GM23338 (cell line): ENCODE results near the gene CDH23. TPM values are rescaled to one million over a fixed set of nuclear protein-coding genes. Genes with fewer than 3 reads are reported as not detected.

ENCODE experiments used
- ATAC-seq: fragments of 200-7000 bp; cut with Tn5 transposase; 3 replicates; pipeline ENCODE4 v1.9.1; 2020
- DNase-seq: peaks from one replicate; pipeline ENCODE4 v3.0.0-alpha.2; 2015; ENCODE audit warnings: low spot score
- H2AFZ ChIP-seq: fragments of 200-600 bp; sonication (generic); 2 replicates; pipeline ENCODE4 v1.8.0; 2016; ENCODE audit warnings: antibody characterized with exemption, mild to moderate bottlenecking, moderate library complexity
- H3F3A ChIP-seq: fragments of 200-600 bp; sonication (generic); replicated peaks from 2 replicates; pipeline ENCODE4 v1.8.0; 2017; ENCODE audit warnings: antibody characterized with exemption, mixed run types, low read depth
- H3K27ac ChIP-seq: fragments of 200-600 bp; sonication (generic); 2 replicates; pipeline ENCODE4 v1.6.1; 2016; ENCODE audit warnings: low read depth
- H3K27me3 ChIP-seq: fragments of 200-600 bp; sonication (generic); 2 replicates; pipeline ENCODE4 v1.8.0; 2016; ENCODE audit warnings: mild to moderate bottlenecking, mixed run types, moderate library complexity; ENCODE audit not compliant: insufficient read depth
- H3K36me3 ChIP-seq: fragments of 200-600 bp; sonication (generic); 2 replicates; pipeline ENCODE4 v1.8.0; 2016; ENCODE audit warnings: mild to moderate bottlenecking; ENCODE audit not compliant: insufficient read depth
- H3K4me1 ChIP-seq: fragments of 200-600 bp; sonication (generic); 2 replicates; pipeline ENCODE4 v1.8.0; 2016; ENCODE audit warnings: mild to moderate bottlenecking, moderate library complexity; ENCODE audit not compliant: insufficient read depth
- H3K4me2 ChIP-seq: fragments of 200-600 bp; sonication (generic); 2 replicates; pipeline ENCODE4 v1.7.1; 2017; ENCODE audit warnings: mixed run types
- H3K4me3 ChIP-seq: fragments of 200-600 bp; sonication (generic); 2 replicates; pipeline ENCODE4 v1.6.1; 2016; ENCODE audit warnings: mixed run types
- H3K79me2 ChIP-seq: fragments of 200-600 bp; sonication (generic); replicated peaks from 2 replicates; pipeline ENCODE4 v1.8.0; 2017; ENCODE audit warnings: mild to moderate bottlenecking; ENCODE audit not compliant: insufficient read depth
- H3K9me2 ChIP-seq: fragments of 200-600 bp; sonication (generic); 2 replicates; pipeline ENCODE4 v1.8.0; 2017; ENCODE audit not compliant: insufficient read depth
- H4K20me1 ChIP-seq: fragments of 200-600 bp; sonication (generic); replicated peaks from 2 replicates; pipeline ENCODE4 v1.8.0; 2017; ENCODE audit warnings: mild to moderate bottlenecking; ENCODE audit not compliant: insufficient read depth
- H3K27ac Mint-ChIP-seq: 2 replicates; pipeline ENCODE4 v1.8.0; 2020; ENCODE audit warnings: inconsistent platforms, mild to moderate bottlenecking, moderate library complexity, mixed read lengths
- H3K27me3 Mint-ChIP-seq: 3 replicates; pipeline ENCODE4 v1.8.0; 2022; ENCODE audit warnings: low read depth, mild to moderate bottlenecking, moderate library complexity, mixed read lengths, inconsistent platforms; ENCODE audit not compliant: insufficient read depth, poor library complexity
- H3K36me3 Mint-ChIP-seq: 3 replicates; pipeline ENCODE4 v1.8.0; 2021; ENCODE audit warnings: low read depth, mild to moderate bottlenecking, inconsistent platforms, moderate library complexity, mixed read lengths
- H3K4me1 Mint-ChIP-seq: 3 replicates; pipeline ENCODE4 v1.8.0; 2020; ENCODE audit warnings: mild to moderate bottlenecking, inconsistent platforms, mixed read lengths
- H3K4me3 Mint-ChIP-seq: 3 replicates; pipeline ENCODE4 v1.8.0; 2021; ENCODE audit warnings: moderate library complexity, mild to moderate bottlenecking, inconsistent platforms, mixed read lengths
- H3K9me3 Mint-ChIP-seq: 3 replicates; pipeline ENCODE4 v1.8.0; 2020; ENCODE audit warnings: moderate library complexity, mild to moderate bottlenecking, inconsistent platforms, mixed read lengths
- CREB1 ChIP-seq: fragments of 250-450 bp; sonication (Bioruptor Pico); IDR thresholded peaks from 2 replicates; pipeline ENCODE4 v1.5.0; 2020; ENCODE audit warnings: low read depth, mild to moderate bottlenecking, moderate library complexity
- EZH2 ChIP-seq: fragments of 200-600 bp; sonication (generic); IDR thresholded peaks from one replicate; pipeline ENCODE4 v1.8.0; 2017; ENCODE audit warnings: antibody characterized with exemption, mild to moderate bottlenecking, low read depth; ENCODE audit not compliant: unreplicated experiment
- EZH2phosphoT487 ChIP-seq: fragments of 200-600 bp; sonication (generic); IDR thresholded peaks from one replicate; pipeline ENCODE4 v1.8.1; 2018; ENCODE audit warnings: antibody characterized with exemption; ENCODE audit not compliant: unreplicated experiment
- JUNB ChIP-seq: IDR thresholded peaks from one replicate; pipeline ENCODE4 v1.6.1; 2016; ENCODE audit warnings: antibody characterized with exemption; ENCODE audit not compliant: unreplicated experiment
- NANOG ChIP-seq: IDR thresholded peaks from 2 replicates; pipeline ENCODE4 v1.6.1; 2016; ENCODE audit warnings: antibody characterized with exemption, borderline replicate concordance
- POLR2AphosphoS5 ChIP-seq: IDR thresholded peaks from 2 replicates; pipeline ENCODE4 v1.6.1; 2016; ENCODE audit warnings: antibody characterized with exemption, low read depth
- STAT1 ChIP-seq: IDR thresholded peaks from one replicate; pipeline ENCODE4 v1.6.1; 2016; ENCODE audit warnings: antibody characterized with exemption; ENCODE audit not compliant: unreplicated experiment
- ZNF114 ChIP-seq: fragments of 250-450 bp; sonication (Bioruptor Pico); IDR thresholded peaks from 2 replicates; pipeline ENCODE4 v1.5.0; 2020; ENCODE audit warnings: mild to moderate bottlenecking, moderate library complexity
- ZNF331 ChIP-seq: fragments of 250-450 bp; sonication (Bioruptor Pico); IDR thresholded peaks from 2 replicates; pipeline ENCODE4 v1.5.0; 2020; ENCODE audit warnings: low read depth, mild to moderate bottlenecking, moderate library complexity
- ZNF462 ChIP-seq: fragments of 250-450 bp; sonication (Bioruptor Pico); IDR thresholded peaks from 2 replicates; pipeline ENCODE4 v1.5.0; 2020; ENCODE audit warnings: mild to moderate bottlenecking, moderate library complexity
- polyA plus RNA-seq: library from polyadenylated mRNA; unstranded; fragments of >200 nt; fragmentation: Nextera tagmentation; extraction: Ambion mirVana; gene quantifications from 2 replicates; pipeline ENCODE4 v1.2.1, GENCODE V29; 2016
- total RNA-seq: library from RNA; depleted of rRNA; stranded (reverse); fragments of >200 nt; shearing (Covaris generic); gene quantifications from 2 replicates; pipeline ENCODE4 v1.2.3, GENCODE V29; 2014
- TF ChIP-seq, protein P1 (sequence below): IDR thresholded peaks from one replicate; pipeline ENCODE4 v1.6.1; 2018; ENCODE audit warnings: antibody characterized with exemption; ENCODE audit not compliant: unreplicated experiment
- TF ChIP-seq, protein P2 (sequence below), 2 experiments: fragments of 200-600 bp in 1 of 2; sonication (generic) in 1 of 2; conservative IDR thresholded peaks; 2 replicates each; pipeline versions ENCODE4 v1.5.1 to v1.6.1; 2016 to 2017; ENCODE audit warnings: antibody characterized with exemption in 2 of 2, low read depth in 2 of 2, mild to moderate bottlenecking in 2 of 2, moderate library complexity in 1 of 2
- TF ChIP-seq, protein P3 (sequence below): IDR thresholded peaks from 2 replicates; pipeline ENCODE4 v1.6.1; 2016; ENCODE audit warnings: antibody characterized with exemption

CDH23 gene
- total and polyA plus RNA-seq, 2 experiments from 2014 or later = 0.95 to 4.3 TPM

GRCh38 chr10:71537125-71537524 lies 140.4 kb downstream of the CDH23 start:
- H3K36me3 Mint-ChIP-seq = no peaks in the 10 kb centered on the region
- Histone ChIP-seq H2AFZ (no peak overlapping the region), H3K4me3 (no peak overlapping the region), H3F3A (no peaks in the 10 kb centered on the region), H4K20me1 (no peaks in the 10 kb centered on the region), H3K27ac (no peak overlapping the region), H3K79me2 (no peaks in the 10 kb centered on the region), H3K9me2 (no peaks in the 10 kb centered on the region), H3K4me2 (no peak overlapping the region), H3K4me1 (peaks cover 8% of the 10 kb centered on the region; the same call in 1 of the 2 replicates), H3K27me3 (no peaks in the 10 kb centered on the region), H3K36me3 (no peaks in the 10 kb centered on the region)
- peaks cover 9% of the 10 kb centered on the region for H3K27me3 Mint-ChIP-seq
- H3K9me3 Mint-ChIP-seq = no peaks in the 10 kb centered on the region
- ATAC-seq = no peak
- no peak for TF ChIP-seq JUNB
- no peak for TF ChIP-seq ZNF462 (CRISPR knock-in tag)
- no peak for TF ChIP-seq STAT1
- TF ChIP-seq EZH2phosphoT487 = no peak
- TF ChIP-seq, protein P1, sequence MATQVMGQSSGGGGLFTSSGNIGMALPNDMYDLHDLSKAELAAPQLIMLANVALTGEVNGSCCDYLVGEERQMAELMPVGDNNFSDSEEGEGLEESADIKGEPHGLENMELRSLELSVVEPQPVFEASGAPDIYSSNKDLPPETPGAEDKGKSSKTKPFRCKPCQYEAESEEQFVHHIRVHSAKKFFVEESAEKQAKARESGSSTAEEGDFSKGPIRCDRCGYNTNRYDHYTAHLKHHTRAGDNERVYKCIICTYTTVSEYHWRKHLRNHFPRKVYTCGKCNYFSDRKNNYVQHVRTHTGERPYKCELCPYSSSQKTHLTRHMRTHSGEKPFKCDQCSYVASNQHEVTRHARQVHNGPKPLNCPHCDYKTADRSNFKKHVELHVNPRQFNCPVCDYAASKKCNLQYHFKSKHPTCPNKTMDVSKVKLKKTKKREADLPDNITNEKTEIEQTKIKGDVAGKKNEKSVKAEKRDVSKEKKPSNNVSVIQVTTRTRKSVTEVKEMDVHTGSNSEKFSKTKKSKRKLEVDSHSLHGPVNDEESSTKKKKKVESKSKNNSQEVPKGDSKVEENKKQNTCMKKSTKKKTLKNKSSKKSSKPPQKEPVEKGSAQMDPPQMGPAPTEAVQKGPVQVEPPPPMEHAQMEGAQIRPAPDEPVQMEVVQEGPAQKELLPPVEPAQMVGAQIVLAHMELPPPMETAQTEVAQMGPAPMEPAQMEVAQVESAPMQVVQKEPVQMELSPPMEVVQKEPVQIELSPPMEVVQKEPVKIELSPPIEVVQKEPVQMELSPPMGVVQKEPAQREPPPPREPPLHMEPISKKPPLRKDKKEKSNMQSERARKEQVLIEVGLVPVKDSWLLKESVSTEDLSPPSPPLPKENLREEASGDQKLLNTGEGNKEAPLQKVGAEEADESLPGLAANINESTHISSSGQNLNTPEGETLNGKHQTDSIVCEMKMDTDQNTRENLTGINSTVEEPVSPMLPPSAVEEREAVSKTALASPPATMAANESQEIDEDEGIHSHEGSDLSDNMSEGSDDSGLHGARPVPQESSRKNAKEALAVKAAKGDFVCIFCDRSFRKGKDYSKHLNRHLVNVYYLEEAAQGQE = no peak
- no peak for TF ChIP-seq ZNF331 (CRISPR knock-in tag)
- no peak for TF ChIP-seq NANOG
- TF ChIP-seq, protein P2, sequence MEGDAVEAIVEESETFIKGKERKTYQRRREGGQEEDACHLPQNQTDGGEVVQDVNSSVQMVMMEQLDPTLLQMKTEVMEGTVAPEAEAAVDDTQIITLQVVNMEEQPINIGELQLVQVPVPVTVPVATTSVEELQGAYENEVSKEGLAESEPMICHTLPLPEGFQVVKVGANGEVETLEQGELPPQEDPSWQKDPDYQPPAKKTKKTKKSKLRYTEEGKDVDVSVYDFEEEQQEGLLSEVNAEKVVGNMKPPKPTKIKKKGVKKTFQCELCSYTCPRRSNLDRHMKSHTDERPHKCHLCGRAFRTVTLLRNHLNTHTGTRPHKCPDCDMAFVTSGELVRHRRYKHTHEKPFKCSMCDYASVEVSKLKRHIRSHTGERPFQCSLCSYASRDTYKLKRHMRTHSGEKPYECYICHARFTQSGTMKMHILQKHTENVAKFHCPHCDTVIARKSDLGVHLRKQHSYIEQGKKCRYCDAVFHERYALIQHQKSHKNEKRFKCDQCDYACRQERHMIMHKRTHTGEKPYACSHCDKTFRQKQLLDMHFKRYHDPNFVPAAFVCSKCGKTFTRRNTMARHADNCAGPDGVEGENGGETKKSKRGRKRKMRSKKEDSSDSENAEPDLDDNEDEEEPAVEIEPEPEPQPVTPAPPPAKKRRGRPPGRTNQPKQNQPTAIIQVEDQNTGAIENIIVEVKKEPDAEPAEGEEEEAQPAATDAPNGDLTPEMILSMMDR (conservative IDR thresholded peaks at IDR 0.05; ENCODE audit: low read depth in 2 of 2) = no peak
- TF ChIP-seq POLR2AphosphoS5 = no peak
- TF ChIP-seq, protein P3, sequence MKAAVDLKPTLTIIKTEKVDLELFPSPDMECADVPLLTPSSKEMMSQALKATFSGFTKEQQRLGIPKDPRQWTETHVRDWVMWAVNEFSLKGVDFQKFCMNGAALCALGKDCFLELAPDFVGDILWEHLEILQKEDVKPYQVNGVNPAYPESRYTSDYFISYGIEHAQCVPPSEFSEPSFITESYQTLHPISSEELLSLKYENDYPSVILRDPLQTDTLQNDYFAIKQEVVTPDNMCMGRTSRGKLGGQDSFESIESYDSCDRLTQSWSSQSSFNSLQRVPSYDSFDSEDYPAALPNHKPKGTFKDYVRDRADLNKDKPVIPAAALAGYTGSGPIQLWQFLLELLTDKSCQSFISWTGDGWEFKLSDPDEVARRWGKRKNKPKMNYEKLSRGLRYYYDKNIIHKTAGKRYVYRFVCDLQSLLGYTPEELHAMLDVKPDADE = no peak
- no peak for TF ChIP-seq EZH2
- no peak for TF ChIP-seq ZNF114 (CRISPR knock-in tag)
- no peak for TF ChIP-seq CREB1 (CRISPR knock-in tag)
- H3K4me3 Mint-ChIP-seq = no peak overlapping the region
- no peak for DNase-seq
- peaks cover 28% of the 10 kb centered on the region for H3K4me1 Mint-ChIP-seq
- H3K27ac Mint-ChIP-seq = no peak overlapping the region
